Coronary artery (tissue), 2 donors: ENCODE results near the gene KDM2A.

Experiments
- DNase-seq: peaks from one replicate; pipeline ENCODE4 v3.0.0-alpha.2; 2017; ENCODE audit warnings: low spot score
- H3K27ac ChIP-seq, 2 donors: fragments of 200-600 bp; sonication (generic); one replicate each; pipeline ENCODE4 v1.5.1; 2016 to 2019
- H3K4me3 ChIP-seq: fragments of 200-600 bp; sonication (generic); 2 replicates; pipeline ENCODE4 v1.5.1; 2016; ENCODE audit warnings: mild to moderate bottlenecking, moderate library complexity
- TF ChIP-seq, protein P1 (sequence below): fragments of 200-600 bp; sonication (generic); IDR thresholded peaks from one replicate; pipeline ENCODE4 v1.5.1; 2019; ENCODE audit warnings: antibody characterized with exemption

KDM2A gene

GRCh38 chr11:67157691-67158090 lies 38.6 kb downstream of the KDM2A start:
- DNase-seq, result no peak
- no peak overlapping the region for H3K4me3 ChIP-seq
- H3K27ac ChIP-seq, result no peak overlapping the region
- TF ChIP-seq, protein P1, sequence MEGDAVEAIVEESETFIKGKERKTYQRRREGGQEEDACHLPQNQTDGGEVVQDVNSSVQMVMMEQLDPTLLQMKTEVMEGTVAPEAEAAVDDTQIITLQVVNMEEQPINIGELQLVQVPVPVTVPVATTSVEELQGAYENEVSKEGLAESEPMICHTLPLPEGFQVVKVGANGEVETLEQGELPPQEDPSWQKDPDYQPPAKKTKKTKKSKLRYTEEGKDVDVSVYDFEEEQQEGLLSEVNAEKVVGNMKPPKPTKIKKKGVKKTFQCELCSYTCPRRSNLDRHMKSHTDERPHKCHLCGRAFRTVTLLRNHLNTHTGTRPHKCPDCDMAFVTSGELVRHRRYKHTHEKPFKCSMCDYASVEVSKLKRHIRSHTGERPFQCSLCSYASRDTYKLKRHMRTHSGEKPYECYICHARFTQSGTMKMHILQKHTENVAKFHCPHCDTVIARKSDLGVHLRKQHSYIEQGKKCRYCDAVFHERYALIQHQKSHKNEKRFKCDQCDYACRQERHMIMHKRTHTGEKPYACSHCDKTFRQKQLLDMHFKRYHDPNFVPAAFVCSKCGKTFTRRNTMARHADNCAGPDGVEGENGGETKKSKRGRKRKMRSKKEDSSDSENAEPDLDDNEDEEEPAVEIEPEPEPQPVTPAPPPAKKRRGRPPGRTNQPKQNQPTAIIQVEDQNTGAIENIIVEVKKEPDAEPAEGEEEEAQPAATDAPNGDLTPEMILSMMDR, result no peak

DNA sequence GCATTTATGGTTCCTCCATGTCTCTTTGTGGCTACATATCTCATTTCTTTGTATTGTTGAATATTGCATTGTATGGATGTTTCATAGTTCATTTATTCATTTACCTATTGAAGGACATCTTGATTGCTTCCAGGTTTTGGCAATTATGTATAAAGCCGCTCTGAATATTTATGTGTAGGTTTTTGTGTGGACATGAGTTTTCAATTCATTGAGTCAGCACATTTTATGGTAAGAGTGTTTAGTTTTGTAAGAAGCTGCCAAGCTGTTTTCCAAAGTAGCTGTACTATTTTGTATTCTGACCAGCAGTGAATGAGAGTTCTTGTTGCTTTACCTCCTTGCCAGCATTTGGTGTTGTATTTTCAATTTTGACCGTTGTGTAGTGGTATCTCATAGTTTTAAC lies 39.2 kb downstream of the KDM2A start:
- Histone ChIP-seq H3K27ac (no peak overlapping the region), H3K4me3 (no peak overlapping the region)
- no peak for DNase-seq
- TF ChIP-seq, protein P1, result no peak

GRCh38 chr11:67160045-67160444 lies 41.0 kb downstream of the KDM2A start:
- H3K27ac ChIP-seq, result no peak overlapping the region
- DNase-seq, result no peak
- TF ChIP-seq, protein P1, result no peak
- no peak overlapping the region for H3K4me3 ChIP-seq

- TF ChIP-seq, protein P1, result no peak
- H3K27ac ChIP-seq, result no peak overlapping the region
- H3K4me3 ChIP-seq, result no peak overlapping the region
- DNase-seq, result no peak
Measured at GRCh38 chr11:67160872-67161783, 42.1 kb downstream of the KDM2A start.

DNA sequence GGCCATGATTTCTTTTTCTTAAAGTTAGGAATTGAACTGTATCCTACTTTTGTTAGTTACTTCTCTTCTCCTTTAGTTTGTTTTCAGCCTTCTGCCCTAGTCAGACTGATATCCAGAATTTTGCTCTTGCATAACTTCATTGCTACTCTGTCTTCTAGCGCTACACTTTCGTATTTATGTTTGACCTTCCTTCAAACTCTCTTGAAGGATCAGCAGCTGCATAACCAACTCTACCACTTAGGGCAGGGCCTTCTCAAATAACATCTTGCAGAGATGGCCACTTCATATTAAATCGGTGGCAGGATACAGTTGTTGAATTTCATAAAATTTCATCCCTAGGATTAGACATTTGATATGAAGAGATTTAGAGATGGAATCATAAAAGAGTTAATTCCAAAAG lies 43.9 kb downstream of the KDM2A start:
- DNase-seq, result no peak
- TF ChIP-seq, protein P1, result no peak
- Histone ChIP-seq H3K4me3 (no peak overlapping the region), H3K27ac (no peak overlapping the region)

DNA sequence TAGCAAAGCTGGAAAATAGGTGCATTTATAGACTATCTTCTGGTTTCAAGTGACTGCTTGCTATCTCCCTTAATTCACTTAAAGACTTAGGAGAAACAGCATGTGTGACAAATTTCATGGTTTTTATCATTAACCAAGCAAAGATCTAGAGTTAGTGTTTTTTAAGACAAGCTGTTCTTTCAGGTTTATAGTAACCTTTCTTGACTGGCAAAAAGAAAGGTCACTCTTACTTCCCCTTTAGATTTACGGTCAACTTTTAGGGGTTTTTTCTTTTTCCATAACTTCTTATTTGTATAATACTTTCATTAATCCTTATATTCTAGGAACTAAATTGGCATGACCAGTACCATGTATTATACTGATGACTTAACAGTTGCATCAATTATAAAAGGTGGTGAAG lies 46.6 kb downstream of the KDM2A start:
- Histone ChIP-seq H3K27ac (no peak overlapping the region), H3K4me3 (no peak overlapping the region)
- no peak for DNase-seq
- TF ChIP-seq, protein P1, result no peak

- no peak overlapping the region for H3K27ac ChIP-seq
- no peak for DNase-seq
- TF ChIP-seq, protein P1, result no peak
- H3K4me3 ChIP-seq, result no peak overlapping the region
Measured at GRCh38 chr11:67167091-67167490, 48.0 kb downstream of the KDM2A start.
